Peyer's patch (tissue), 4 donors: ENCODE results near the gene CLHC1.

Experiments used
- POLR2A ChIP-seq, 2 donors: fragments of 450-650 bp; IDR thresholded peaks; one replicate each; pipeline ENCODE4 v1.5.1; 2017; ENCODE audit warnings: antibody characterized with exemption in 2 of 2, mild to moderate bottlenecking in 2 of 2, moderate library complexity in 2 of 2
- TF ChIP-seq, protein P1 (sequence below), 6 experiments: fragments of 450-650 bp in 4 of 6; fragments of 200-600 bp in 2 of 6; sonication (generic) in 1 of 6; IDR thresholded peaks; one replicate each; pipeline ENCODE4 v1.5.1; 2017 to 2019; ENCODE audit warnings: antibody characterized with exemption in 6 of 6, mild to moderate bottlenecking in 3 of 6, moderate library complexity in 1 of 6

DNA sequence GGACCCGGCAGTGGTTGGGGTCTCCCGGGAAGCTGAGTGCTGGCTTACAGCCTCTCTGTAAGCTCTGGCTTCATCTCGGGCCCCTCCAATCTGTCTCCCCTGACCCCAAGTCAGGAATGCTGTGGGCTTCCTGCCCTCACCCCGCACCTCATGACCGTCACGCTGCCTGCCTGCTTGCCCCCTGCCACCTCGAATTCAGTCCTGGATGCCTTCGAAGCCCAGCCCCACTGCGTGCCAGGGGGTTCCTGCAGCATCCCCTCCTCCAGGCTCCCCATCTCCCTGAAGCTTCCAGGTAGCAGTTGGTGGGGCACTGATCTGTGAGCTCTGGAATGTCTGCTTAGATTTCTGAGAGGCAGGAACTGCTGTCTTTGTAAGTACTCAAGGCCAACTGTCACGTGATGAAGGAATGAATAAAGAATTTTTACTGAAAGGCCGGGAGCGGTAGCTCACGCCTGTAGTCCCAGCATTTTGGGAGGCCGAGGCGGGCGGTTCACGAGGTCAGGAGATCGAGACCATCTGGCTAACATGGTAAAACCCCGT, 6.5 kb downstream of the CLHC1 start:
- TF ChIP-seq, protein P1, sequence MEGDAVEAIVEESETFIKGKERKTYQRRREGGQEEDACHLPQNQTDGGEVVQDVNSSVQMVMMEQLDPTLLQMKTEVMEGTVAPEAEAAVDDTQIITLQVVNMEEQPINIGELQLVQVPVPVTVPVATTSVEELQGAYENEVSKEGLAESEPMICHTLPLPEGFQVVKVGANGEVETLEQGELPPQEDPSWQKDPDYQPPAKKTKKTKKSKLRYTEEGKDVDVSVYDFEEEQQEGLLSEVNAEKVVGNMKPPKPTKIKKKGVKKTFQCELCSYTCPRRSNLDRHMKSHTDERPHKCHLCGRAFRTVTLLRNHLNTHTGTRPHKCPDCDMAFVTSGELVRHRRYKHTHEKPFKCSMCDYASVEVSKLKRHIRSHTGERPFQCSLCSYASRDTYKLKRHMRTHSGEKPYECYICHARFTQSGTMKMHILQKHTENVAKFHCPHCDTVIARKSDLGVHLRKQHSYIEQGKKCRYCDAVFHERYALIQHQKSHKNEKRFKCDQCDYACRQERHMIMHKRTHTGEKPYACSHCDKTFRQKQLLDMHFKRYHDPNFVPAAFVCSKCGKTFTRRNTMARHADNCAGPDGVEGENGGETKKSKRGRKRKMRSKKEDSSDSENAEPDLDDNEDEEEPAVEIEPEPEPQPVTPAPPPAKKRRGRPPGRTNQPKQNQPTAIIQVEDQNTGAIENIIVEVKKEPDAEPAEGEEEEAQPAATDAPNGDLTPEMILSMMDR (IDR thresholded peaks at IDR 0.05), result no peak
- TF ChIP-seq POLR2A (IDR thresholded peaks at IDR 0.05), result no peak
